ENCODE data around the gene GUCD1.

GUCD1 gene

DNA sequence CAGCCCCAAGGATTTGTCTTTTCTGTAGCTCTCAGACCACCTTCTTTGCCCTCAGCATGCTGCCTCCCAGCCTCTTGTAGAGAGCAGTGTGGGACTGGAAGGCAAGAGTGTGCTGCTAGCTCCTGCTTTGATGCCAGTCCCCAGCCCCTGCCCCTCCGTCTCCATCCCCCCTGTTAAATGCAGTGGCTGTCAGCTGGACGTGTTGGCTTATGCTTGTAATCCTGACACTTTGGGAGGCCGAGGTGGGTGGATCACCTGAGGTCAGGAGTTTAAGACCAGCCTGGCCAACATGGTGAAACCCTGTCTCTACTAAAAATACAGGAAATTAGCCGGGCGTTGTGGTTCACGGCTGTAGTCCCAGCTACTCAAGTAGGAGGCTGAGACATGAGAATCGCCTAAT, 16.3 kb upstream of the GUCD1 start:
- no peak overlapping the region for H3K4me3 ChIP-seq (ENCODE audit: low read depth, low read length)
- in situ Hi-C loops (cut with HindIII; ENCODE audit: low sequenced_read_pairs) = no loop called here
- no peak for DNase-seq (ENCODE audit: low read depth, low spot score)
- TF ChIP-seq, protein P1, sequence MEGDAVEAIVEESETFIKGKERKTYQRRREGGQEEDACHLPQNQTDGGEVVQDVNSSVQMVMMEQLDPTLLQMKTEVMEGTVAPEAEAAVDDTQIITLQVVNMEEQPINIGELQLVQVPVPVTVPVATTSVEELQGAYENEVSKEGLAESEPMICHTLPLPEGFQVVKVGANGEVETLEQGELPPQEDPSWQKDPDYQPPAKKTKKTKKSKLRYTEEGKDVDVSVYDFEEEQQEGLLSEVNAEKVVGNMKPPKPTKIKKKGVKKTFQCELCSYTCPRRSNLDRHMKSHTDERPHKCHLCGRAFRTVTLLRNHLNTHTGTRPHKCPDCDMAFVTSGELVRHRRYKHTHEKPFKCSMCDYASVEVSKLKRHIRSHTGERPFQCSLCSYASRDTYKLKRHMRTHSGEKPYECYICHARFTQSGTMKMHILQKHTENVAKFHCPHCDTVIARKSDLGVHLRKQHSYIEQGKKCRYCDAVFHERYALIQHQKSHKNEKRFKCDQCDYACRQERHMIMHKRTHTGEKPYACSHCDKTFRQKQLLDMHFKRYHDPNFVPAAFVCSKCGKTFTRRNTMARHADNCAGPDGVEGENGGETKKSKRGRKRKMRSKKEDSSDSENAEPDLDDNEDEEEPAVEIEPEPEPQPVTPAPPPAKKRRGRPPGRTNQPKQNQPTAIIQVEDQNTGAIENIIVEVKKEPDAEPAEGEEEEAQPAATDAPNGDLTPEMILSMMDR (IDR thresholded peaks at IDR 0.05; ENCODE audit: low read depth, low read length) = no peak

DNA sequence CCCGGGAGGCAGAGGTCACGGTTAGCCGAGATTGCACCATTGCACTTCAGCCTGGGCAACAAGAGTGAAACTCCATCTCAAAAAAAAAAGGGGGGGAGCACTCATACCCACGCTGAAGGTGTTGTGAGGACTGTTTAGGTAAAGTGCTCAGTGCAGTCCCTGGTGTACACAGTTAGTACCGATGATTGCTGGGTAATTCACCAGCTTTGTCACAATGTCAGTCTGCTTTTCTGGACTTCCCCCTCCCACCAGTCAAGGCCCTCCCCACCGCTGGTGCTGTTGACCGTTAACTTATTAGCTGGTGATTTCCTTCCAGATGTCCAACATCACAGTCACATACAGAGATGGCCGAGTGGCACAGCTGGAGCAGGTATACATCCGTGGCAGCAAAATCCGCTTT, 12.7 kb upstream of the GUCD1 start:
- TF ChIP-seq, protein P1 (IDR thresholded peaks at IDR 0.05; ENCODE audit: low read depth, low read length) = no peak
- H3K4me3 ChIP-seq (ENCODE audit: low read depth, low read length) = no peak overlapping the region
- in situ Hi-C loops (cut with HindIII; ENCODE audit: low sequenced_read_pairs) = no loop called here
- no peak for DNase-seq (ENCODE audit: low read depth, low spot score)

DNA sequence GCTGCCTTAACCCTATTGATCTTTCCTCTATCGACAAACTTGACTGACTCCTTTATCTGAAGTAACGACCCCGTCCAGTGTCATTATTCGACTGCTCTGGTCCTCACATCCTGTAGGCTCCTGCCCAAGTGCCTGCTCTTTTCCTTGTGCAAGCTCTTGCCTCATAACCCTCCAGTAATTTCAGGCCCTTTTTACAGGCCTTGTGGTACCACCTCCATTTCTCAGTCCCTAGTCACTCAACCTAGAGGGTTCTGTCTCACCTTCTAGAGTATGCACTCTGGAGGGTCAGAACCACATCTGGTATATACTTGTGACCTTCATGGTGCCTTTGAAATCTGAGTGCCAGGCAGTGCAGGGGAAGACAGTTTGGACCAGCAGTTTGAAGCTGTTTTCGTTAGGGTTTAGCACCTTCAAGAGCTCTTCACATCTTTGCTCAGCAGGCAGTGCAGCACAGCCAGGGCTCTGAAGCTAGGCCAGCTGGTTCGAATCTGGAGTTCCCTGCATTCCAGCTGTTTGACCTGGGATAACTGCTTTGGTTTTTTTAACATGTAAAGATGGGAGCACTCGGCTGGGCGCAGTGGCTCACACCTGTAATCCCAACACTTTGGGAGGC, 12.1 kb upstream of the GUCD1 start:
- no peak overlapping the region for H3K4me3 ChIP-seq (ENCODE audit: low read depth, low read length)
- no peak for DNase-seq (ENCODE audit: low read depth, low spot score)
- TF ChIP-seq, protein P1 (IDR thresholded peaks at IDR 0.05; ENCODE audit: low read depth, low read length) = no peak
- in situ Hi-C loops (cut with HindIII; ENCODE audit: low sequenced_read_pairs) = no loop called here

DNA sequence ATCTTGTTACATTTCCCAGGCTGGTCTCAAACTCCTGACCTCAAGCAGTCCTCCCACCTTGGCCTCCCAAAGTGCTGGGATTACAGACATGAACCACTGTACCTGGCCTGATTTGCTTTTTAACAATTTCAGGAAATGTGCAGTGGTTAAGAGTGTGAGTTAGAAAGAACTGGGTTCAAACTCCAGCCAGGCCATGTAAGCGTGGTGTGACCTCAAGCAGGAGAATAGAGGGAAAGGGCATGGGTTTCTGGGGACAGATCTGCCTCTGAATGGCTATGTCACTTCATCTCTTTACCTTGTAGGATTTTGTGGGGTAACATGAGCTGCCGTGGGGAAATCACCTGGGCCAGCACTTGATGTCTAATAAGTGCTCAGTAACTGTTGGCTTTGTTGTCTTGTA, 10.1 kb upstream of the GUCD1 start:
- TF ChIP-seq, protein P1 (IDR thresholded peaks at IDR 0.05; ENCODE audit: low read depth, low read length) = no peak
- H3K4me3 ChIP-seq (ENCODE audit: low read depth, low read length) = no peak overlapping the region
- in situ Hi-C loops (cut with HindIII; ENCODE audit: low sequenced_read_pairs) = no loop called here
- no peak for DNase-seq (ENCODE audit: low read depth, low spot score)

DNA sequence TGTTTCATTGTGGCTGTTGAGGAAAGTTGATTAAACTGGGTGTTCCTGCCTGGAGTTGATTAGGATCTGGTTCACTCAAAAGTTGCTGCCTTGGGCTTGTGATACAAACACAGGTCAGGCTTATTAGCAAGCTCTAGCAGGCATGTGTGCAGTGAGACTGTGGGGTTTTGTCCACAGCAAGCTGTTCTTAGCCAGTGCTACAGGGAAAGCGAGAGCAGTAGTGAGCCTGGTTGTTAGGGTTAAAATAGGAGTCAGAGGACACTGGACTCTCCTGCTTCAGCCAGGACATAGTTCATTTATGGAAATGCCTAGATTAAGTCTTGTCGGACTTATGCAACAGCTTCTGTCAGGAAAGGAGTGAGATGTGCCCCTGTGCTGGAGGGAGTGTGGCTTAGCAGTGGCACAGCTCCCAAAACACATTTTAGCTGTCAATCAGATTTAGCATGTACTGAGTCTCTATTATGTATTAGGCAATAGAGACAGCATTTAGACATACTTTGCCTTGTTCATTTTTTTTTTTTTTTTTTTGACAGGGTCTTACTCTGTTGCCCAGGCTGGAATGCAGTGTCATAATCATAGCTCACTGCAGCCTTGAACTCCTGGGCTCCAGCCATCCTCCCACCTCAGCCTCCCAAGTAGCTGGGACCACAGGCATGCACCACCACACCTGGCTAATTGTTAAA, 9.6 kb upstream of the GUCD1 start:
- no peak overlapping the region for H3K4me3 ChIP-seq (ENCODE audit: low read depth, low read length)
- TF ChIP-seq, protein P1 (IDR thresholded peaks at IDR 0.05; ENCODE audit: low read depth, low read length) = no peak
- in situ Hi-C loops (cut with HindIII; ENCODE audit: low sequenced_read_pairs) = no loop called here
- DNase-seq (ENCODE audit: low read depth, low spot score) = no peak

DNA sequence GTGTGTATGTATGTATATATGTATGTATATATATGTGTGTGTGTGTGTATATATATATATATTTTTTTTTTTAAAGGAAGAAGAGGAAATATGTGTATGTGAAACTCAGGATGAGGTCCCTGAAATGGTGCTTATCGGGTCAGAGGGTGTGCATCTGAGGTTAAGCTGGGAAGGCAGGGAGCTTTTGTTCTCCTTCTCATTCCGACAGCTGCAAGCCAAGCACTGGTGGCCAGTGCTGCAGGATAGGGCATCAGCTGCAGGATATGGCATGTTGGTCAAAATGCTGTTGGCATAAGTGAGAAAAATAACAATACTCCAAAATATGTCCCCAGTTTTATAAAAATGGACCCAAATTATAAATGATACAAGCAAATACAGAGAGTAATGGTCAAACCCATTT, 8.3 kb upstream of the GUCD1 start:
- TF ChIP-seq, protein P1 (IDR thresholded peaks at IDR 0.05; ENCODE audit: low read depth, low read length) = no peak
- no peak overlapping the region for H3K4me3 ChIP-seq (ENCODE audit: low read depth, low read length)
- DNase-seq (ENCODE audit: low read depth, low spot score) = no peak
- in situ Hi-C loops (cut with HindIII; ENCODE audit: low sequenced_read_pairs) = no loop called here
